VCaP (cell line): Measurements from ENCODE around the gene HS1BP3.

Experiments
- H3K27ac ChIP-seq: fragments of 450-650 bp; 2 replicates; pipeline ENCODE4 v1.5.1; 2017
- TF ChIP-seq, protein P1 (sequence below): fragments of 450-650 bp; conservative IDR thresholded peaks from 2 replicates; pipeline ENCODE4 v1.5.1; 2017; ENCODE audit warnings: mild to moderate bottlenecking, moderate library complexity

HS1BP3 gene

DNA sequence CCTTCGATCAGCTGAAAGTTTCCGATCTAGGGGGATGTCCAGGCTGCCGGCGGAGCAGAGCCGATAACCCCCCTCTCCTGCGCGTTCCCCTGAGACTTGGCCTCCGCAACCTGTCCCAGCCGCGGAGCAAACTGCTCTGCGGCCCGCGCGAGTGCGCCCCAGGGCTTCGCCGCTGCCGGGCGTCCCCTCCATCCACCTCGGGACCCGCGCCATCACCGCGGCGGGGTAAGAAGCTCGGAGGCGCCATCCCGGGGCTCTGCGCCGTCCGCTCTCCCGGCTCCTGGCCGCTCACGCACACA is 15.1 kb upstream of the HS1BP3 start:
- no peak overlapping the region for H3K27ac ChIP-seq
- TF ChIP-seq, protein P1, sequence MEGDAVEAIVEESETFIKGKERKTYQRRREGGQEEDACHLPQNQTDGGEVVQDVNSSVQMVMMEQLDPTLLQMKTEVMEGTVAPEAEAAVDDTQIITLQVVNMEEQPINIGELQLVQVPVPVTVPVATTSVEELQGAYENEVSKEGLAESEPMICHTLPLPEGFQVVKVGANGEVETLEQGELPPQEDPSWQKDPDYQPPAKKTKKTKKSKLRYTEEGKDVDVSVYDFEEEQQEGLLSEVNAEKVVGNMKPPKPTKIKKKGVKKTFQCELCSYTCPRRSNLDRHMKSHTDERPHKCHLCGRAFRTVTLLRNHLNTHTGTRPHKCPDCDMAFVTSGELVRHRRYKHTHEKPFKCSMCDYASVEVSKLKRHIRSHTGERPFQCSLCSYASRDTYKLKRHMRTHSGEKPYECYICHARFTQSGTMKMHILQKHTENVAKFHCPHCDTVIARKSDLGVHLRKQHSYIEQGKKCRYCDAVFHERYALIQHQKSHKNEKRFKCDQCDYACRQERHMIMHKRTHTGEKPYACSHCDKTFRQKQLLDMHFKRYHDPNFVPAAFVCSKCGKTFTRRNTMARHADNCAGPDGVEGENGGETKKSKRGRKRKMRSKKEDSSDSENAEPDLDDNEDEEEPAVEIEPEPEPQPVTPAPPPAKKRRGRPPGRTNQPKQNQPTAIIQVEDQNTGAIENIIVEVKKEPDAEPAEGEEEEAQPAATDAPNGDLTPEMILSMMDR, result no peak

DNA sequence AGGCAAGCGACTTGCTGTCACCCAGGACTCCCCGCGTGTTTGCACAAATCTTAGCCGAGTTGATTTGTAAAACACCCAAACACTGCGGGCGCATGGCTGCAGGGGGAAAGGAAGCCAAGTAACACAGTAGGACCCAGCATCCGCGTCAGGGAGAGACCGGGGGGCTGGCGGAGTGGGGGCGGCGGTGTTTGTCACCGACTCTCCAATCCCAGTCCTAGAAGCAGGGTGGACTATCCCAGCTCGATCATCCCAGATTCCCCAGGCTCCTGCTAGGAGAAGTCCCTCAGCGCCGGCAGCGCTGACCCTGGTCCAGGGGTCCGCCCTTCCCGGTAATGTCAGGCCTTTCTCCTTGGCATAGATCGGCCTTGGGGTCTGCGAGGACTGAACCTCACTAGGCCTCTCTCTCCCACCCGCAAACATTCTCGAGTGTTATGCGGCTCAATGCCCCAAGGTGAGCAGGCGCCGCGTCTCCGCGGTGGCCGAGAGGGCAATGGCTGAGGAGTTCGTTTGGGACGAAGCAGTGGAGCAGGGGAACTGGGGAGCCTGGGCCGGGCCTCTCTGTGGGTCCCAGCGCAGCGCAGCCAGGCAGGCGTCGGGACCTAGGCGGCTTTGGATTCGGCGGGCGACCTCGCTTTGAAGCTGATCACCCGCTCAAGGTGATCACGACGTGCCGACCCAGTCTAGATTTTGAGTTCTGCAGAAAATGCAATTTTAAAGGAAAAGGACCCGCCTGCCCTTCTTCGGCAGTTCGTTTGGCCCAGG is 14.5 kb upstream of the HS1BP3 start:
- no peak overlapping the region for H3K27ac ChIP-seq
- TF ChIP-seq, protein P1, result no peak

DNA sequence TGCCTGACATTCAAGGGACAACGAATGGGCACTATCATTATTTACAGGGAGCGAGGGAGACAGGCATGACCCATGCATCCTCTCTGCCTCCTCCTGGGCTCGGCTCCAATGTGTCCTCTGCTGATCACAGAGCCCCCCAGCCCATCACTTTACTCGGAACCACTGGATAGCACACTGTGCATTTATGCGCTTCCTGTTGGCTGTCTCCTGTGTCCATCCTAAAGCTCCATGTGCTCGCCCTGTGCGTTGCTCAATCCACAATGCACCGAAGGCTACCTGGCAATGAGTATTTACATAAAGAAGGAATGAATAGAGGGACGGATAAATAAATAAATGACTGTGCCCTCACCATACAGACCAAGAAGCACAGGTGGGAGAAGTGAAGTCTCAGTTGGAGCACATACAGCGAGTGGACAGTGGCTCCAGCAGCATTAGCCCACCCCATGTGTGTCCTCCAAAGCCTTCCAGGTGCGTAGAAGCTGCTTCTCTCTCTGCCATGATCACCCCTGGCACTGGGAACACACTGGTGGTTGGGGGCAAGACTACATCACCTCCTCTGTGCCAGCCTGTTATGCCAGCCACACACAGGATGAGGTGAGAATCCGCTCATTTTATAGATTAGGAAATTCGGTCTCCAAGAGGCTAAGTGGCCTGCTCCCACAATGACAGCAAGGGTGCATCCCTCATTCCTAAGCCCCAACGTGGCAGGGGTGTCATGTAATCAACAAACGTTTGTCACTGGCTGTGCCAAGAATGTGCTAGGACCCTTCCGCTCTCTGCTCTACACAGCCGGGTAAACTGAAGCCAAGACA is 13.7 kb upstream of the HS1BP3 start:
- no peak overlapping the region for H3K27ac ChIP-seq

DNA sequence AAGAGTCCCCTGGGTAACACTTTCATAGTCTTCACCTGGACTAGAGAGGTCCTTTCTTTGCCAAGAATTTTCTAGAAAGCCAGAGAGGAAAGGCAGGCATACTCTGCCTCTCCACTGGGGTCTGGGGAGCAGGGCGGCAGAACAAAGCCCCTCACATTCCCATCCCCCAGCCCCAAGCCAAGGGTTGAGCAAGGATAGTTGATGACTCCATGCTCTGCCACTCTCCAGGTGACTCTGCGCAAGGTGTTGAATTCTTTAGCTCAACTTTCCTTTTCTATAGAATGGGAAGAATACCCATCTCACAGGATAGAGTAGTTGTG is 13.1 kb upstream of the HS1BP3 start:
- H3K27ac ChIP-seq, result no peak overlapping the region
- TF ChIP-seq, protein P1, result no peak

More for the DNA sequence above, 13.7 kb upstream of the HS1BP3 start:
- TF ChIP-seq, protein P1, result no peak

DNA sequence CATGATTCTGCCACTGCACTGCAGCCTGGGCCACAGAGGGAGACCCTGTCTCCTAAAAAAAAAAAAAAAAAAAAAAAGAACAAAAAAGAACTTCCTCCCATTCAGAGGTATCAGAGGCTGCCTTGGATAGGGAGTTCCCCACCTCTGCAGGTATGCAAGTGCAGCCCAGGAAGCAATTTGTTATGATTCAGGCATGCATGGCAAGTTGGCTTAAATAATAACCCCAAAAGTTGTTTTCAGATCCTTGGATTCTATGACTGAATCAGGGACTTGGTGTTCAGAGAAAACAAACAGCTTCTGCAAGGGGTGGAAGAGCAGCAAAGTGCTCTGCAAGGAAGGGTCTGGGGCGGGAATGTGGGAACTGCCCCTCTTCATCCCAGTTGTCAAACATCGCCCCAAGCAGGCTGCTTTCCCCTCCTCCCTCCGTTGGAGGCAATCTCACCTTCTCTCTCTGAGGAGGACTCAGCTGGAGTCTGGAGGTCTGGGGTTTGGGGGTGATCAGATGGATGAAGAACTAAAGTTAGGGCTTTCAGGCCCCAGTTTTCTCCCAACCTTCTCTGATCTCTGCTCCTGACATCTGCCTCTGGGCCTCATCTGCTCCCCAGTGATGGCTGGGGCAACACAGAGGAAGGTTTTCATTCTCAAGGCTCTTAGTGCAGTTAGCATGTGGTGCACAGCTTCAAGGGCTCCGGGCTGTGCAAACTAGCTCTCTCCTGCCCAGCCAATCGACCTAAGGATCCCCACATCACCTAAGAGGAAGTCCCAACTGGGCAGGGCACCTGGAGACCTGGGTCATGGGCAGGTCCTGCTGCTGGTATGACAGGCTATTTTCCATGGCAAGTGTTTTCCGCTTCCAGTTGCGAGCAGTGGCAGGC is 12.5 kb upstream of the HS1BP3 start:
- TF ChIP-seq, protein P1, result no peak
- no peak overlapping the region for H3K27ac ChIP-seq

DNA sequence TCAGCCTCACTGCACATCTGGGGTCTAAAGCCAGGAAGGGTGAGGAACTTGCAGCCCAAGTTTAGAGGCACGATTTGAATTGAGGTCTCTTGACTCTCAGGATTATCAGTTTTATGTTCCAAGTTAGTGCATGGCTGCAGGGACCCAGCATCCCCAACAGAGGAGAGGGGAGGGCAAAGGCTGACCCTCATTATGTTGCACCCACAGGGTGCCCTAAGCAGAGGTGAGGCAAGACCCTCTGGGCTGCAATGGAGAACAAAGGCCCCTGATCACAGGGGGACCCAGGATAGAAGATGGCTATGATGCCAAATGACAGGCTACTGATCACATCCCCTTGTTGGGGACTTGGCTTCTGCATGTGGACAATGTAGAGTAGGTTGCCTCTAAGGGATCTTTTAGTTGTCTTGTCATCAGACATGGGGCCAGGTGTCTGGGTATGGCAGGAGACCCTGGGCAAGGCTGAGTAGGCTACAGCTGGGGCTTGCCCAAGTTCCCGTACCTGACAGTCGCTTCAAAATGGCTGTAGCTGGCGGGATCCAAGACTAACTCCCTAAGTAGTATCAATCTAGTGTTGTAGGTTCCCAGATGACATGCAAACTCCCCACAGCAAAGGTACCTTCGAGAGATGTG is 11.5 kb upstream of the HS1BP3 start:
- no peak overlapping the region for H3K27ac ChIP-seq
- TF ChIP-seq, protein P1, result no peak
